ENCODE measurements around the gene SAP25. TPM values are rescaled to one million over a fixed set of nuclear protein-coding genes. Genes with fewer than 3 reads are reported as not detected.
"Not testable (repeated sequence)": the region's sequence is repeated elsewhere in the genome, so short reads cannot be mapped to it uniquely, and the experiment has no call there.

Gene SAP25
- polyA plus RNA-seq, 10 donors, result 1.5 to 5.3 (median 2.6) TPM

- no peak for DNase-seq
These were observed 2.8 kb upstream of the SAP25 start for GRCh38 chr7:100576384-100576993.

GRCh38 chr7:100575746-100576383, 2.2 kb upstream of the SAP25 start:
- DNase-seq, result no peak

DNA sequence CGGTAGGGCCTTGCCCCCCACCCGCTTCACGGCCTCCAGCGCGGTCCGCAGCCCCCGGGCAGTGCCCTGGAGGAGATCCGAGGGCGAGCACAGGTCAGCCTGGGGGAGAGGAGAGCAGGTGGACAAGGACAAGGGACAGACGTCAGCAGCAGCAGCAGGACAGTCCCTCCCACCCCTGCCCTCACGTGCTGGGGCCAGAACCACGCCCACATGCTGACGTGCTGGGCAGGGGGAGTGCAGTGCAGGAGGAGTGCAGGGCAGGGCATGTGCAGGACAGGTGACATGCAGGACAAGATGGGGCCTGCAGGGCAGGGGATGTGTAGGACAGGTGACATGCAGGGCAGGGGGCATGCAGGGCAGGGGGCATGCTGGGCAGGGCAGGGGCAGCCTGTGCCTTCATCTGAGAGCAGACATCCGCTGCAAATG, 1.5 kb upstream of the SAP25 start:
- DNase-seq, result no peak

DNA sequence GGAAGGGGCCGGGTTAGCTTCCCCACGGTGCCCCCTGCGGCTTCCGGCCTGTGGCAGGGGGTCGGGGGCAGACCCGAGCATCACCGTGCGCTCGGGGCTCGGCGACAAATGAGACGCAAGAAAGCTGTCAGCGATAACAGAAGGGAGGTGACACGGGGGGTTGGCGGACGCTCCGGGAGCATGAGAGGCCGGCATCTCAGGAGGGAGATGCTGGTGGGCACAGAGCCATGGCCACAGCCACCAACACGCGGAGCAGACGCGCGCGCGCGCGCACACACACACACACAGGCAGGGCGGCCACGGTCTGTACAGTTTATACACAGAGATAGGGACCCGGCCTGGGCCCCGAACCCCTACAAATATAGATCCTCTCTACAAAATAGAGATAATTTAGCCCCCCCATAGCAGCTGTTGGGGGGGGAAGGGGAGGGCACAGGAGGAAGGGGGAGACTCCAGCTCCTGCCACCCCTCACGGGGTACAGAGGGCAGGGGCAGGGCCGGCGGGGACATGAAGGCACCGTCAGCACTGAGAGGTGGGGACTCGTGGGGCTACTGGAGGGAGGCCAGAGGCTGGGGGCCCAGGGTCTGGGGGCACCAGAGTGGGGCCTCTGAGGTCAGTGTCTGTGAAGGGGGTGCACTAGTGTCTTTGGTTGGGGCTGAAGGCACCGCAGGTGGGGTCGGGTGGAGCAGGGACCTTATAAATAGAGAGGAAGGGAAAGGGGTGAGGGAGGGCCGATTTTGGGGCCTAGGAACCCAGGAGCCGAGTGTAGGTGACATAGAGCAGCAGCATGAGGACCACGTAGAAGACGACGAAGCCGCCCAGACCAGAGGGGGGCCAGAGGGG, 884 bp upstream of the SAP25 start:
- no peak for DNase-seq

- no peak for DNase-seq
These were observed 588 bp downstream of the SAP25 start for GRCh38 chr7:100572949-100573675.

DNA sequence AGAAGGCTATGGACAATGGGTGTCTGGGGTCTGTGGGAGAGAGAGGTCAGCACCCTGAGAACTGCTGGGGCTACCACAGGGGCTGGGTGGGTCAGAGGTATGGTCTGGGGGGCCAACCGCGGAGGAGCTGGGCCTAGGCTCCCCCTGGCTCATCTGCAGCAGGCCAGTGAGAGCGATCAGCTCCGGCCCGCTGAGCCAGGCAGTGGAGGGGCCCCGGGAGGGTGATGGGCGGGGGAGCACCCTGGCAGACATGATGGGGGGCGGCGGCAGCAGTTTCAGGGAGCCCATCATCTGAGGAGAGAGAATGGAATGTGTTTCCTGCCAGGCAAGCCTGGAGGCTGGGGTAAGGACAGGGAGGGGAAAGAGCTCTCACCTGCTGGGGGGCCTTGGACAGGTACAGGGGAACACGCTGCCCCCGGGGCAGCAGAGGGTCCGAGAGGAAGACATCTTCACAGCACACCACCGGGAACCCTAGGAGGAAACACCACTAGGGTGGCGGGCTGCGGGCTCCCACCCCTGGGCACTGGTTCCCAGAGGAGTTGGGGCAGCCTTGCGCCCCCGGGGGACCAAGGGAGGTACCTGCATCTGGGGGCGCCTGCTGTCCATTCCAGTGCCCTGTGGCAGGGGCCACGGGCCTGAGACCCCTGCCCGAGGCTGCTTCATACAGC, 1.3 kb downstream of the SAP25 start:
- DNase-seq, result no peak

DNA sequence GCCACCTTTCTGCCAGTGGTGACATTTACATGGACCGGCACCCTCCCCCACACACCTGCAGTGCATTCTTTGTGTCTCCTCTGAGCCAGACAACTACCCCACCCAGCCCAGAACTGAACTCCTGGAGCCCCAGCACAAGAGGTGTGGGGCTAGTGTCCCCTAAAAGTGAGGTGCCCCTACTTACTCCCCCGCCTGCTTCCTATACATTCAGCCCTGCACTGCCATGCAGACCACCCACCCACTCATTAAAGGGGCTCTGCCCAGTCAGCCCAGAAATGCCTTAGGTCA, 1.9 kb downstream of the SAP25 start:
- no peak for DNase-seq

DNA sequence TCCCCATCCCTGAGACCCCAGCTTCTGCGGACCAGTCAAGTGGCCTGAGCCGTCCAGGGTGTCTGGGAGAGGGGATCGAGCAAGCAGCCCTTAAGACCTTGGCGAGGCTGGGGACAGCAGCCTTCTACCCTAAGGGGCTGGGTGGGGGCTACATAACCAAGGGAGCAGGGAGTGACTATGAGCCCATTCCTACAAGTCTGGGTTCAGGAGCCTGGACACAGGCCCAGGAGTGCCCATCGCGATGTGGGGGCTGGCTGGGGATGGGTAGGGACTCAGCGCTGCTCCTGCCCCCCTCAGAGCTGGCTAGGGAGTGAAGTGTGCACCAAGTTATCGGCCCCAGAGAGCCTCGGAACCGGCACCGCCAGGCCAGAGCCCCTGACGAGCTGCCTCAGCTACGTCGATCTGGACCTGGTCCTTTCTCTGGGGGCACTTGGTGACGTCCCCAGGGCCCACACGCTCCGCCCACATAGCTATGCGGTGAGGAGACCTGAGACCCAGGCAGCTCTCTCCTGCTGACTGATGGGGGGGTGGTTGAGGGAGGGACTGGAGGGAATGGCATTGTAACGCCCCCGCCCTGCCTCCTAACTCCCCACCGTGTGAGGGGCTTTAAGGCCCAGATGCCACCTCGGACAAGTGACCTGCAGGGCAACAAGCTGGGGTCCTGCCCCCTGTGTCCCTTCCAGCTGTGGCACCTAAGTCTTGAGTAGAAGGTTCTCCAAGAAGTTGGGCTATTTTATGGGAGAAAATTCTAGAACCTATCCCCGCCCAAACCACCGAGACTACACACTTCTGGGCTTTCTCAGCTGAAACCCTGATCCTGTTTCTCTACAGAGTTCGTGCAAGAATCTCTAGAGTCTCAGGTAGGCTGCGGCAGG, 2.5 kb downstream of the SAP25 start:
- DNase-seq, result no peak

DNA sequence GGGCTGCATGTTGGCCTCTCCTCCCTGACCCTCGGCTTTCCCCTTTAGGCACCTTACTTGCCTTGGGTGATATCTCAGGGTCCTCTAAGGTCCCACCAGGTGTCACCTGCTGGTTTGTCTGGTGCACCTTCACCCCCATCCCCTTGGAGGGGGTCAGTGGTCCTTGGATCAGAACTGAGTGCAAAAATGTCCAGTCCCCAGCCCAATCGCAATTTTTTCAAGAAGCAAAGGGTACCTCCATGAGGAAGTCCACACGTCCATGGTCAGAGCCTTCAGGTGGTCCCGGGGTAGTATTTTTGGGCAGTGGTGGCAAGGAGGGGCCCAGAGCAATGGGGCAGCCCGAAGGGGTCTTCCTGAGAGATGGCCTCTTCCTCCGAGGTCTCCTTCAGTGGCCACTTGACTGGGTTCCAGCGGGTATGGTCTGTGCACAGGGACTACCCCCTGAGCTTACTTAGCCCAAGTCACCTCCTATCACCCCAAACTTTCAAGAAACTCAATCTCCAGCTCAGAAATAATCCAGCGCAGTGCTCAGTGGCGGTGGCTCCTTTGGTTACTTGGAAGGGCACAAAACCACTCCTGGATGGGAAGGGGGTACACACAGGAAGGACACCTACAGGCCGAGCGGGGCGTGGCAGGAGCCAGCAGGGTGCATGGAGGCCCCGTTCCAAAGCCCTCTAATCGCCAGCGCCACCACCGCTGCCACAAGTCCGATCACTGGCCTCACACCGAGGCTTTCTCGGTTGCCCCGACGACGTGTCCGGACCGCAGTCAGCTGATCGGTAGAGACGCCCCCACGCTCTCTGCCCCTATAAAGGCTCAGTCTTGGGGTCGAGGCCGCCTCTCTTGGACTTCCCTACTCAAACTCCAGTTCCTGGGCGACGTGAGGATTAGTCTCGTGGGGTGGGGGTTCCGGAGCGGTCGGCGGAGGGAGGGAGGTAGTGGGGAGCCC, 4.5 kb downstream of the SAP25 start:
- peak in 1 of 3 donors; percentile 69 for DNase-seq

GRCh38 chr7:100568176-100568895, 5.4 kb downstream of the SAP25 start:
- DNase-seq, result no peak

DNA sequence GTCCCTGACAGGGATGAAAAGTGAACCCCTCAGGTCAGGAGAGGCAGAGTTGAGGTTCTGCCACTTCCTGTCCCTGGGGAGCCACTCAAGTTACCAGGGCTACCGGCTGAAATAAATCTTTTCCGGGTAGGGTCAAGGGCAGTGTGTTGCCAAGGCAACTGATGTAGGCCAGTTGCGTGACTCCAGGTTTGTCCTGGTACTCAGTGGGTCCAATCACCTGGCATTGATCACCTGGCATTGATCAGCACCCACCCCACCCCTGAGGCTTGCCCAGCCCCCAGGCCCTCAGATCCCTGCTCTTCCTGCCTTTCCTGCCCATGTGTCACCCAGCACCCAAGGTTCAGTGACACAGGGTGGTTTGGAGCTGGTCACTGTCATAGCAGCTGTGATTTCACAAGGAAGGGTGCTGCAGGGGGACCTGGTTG, 5.9 kb downstream of the SAP25 start:
- no peak for DNase-seq

DNA sequence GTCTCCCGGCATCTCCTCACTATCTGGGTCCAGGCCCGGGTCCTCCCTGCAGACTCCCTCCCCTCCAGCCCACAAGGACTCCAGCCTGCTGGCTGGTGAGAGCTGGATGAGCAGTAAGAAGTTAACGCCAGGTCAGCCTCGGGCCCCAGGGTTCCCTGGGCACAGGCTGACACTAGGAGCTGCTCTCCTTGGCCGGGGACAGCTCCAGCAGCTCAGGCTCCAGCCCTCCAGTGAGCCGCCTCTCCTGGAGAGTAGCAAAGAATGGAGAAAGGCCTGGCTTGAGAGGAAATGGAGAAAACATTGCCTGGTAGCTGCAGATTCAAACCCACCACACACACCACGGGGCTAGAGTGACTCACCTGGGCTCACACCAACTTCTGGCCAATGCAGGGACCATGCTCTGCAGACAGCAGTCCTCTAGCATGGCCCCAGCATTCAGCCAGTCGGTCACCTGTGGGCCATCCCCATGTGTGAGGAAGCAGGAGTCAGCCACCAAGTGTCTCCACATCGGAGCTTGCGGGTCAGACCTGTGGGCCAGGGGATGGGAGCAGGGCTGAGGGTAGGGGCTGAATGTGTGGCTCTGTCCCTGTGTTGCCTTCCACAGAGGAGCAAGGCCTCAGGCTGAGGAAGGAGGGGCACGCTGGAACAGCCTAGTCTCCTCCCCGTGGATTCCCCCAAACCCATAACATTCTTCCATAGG, 6.5 kb downstream of the SAP25 start:
- no peak for DNase-seq

DNA sequence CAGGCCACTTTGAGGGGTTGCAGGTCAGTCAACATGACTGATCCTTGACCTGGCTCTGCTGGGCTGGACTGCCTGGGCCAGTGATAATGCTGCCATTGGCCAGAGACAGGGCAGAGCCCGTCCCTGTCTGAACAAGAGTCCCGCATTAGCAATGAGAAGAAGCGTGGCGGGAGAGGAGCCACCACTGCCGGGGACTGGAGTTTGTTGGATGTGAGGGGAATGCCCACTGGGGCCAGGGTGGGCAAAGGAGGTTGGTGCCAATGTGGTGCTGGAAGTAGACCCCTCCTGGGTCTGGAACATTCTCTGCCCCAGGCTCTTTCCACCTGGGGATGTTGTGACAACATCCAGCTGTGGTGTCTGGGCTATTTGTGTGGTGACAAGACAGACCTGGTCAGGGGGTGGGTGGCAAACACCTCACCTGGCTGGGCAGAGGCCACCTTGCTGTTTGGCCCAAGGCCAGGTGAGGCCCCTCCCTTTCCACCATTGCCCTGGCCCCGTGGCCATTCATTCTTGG, 7.6 kb downstream of the SAP25 start:
- DNase-seq, result no peak

DNA sequence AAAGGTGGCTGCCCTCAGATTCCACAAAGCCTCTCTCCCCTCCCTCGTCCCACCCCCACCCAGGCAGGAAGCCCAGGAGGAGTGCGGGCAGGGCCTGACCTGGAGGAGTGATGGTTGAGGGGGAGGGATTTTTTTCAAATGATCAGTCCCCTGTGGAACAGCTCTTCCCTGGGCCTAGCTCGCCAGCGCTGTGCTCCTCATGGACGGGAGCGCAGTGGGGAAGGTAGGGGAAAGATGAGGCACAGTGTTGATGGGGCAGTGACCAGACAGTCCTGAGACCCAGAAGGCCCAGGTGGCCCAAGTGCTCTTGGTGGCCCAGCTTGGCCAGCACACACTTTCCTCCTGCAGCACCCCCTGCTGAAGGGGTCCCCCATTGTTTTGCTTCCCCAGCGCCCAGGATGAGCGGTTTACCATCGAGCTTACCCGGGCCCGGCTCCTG, 8.5 kb downstream of the SAP25 start:
- no peak for DNase-seq

- DNase-seq, result not testable (repeated sequence)
These were observed 9.3 kb downstream of the SAP25 start for GRCh38 chr7:100564405-100564804.

GRCh38 chr7:100563809-100564400, 9.8 kb downstream of the SAP25 start:
- DNase-seq, result peak in 1 of 3 donors; percentile 82

DNA sequence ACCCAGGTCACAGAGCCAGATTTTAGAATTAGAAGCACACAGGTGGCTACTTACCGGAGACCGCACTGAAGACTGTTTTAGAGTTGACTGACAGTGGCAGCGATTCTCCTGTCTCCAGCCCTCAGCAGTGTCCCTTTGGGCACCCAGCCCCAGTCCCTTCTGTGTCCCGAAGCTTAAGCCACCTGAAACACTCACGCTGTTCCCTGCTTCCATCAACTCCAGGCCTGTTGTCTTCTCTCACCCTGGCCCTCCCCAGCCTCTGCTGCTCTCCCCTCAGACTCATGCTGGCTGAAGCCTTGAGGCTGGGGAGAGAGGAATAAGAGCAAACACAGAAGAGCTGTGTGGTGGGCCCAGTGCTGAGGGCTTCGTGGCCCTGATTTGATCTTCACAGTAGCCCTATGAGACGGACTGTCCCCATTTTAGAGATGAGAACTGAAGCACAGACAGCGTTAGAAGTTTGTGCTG, 10.6 kb downstream of the SAP25 start:
- no peak for DNase-seq
